Skeletal muscle satellite cell (primary cell): ENCODE results near the gene CISD2.
"Not testable (repeated sequence)": the region's sequence is repeated elsewhere in the genome, so short reads cannot be mapped to it uniquely, and the experiment has no call there.

Experiments
- H3K27me3 ChIP-seq: 2 replicates; pipeline ENCODE4 v1.7.0; 2013; ENCODE audit warnings: low read length; ENCODE audit not compliant: control insufficient read depth, insufficient read depth
- H3K36me3 ChIP-seq: 2 replicates; pipeline ENCODE4 v1.7.0; 2013; ENCODE audit warnings: mild to moderate bottlenecking, control low read depth, low read length; ENCODE audit not compliant: insufficient read depth
- H3K4me1 ChIP-seq: 2 replicates; pipeline ENCODE4 v1.7.0; 2013; ENCODE audit warnings: low read length; ENCODE audit not compliant: control insufficient read depth, insufficient read depth
- H3K4me2 ChIP-seq: 2 replicates; pipeline ENCODE4 v1.7.0; 2013; ENCODE audit warnings: mild to moderate bottlenecking, low read length
- H3K4me3 ChIP-seq: 2 replicates; pipeline ENCODE4 v1.7.0; 2013; ENCODE audit warnings: low read length
- H3K9ac ChIP-seq: 2 replicates; pipeline ENCODE4 v1.7.0; 2013; ENCODE audit warnings: mild to moderate bottlenecking, low read depth, low read length, moderate library complexity
- H3K9me3 ChIP-seq: replicated peaks from 2 replicates; pipeline ENCODE4 v1.7.0; 2013; ENCODE audit warnings: mild to moderate bottlenecking, control low read depth, low read length

The CISD2 gene

DNA sequence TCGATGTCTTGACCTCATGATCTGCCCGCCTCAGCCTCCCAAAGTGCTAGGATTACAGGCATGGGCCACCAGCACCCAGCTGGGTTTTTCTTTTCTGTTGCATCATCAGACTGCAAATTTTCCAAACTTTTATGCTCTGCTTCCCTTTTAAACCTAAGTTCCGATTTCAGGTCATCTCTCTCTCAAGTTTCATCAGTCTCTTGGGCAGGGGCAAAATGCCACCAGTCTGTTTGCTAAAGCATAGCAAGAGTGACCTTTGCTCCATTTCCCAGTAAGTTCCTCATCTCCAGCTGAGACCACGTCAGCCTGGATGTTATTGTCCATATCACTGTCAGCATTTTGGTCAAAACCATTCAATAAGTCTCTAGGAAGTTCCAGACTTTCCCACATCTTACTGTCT lies 9.6 kb downstream of the CISD2 start:
- H3K27me3 ChIP-seq, H3K4me1 ChIP-seq, H3K9me3 ChIP-seq, H3K36me3 ChIP-seq, H3K4me2 ChIP-seq, H3K4me3 ChIP-seq, H3K9ac ChIP-seq: not testable (repeated sequence)

DNA sequence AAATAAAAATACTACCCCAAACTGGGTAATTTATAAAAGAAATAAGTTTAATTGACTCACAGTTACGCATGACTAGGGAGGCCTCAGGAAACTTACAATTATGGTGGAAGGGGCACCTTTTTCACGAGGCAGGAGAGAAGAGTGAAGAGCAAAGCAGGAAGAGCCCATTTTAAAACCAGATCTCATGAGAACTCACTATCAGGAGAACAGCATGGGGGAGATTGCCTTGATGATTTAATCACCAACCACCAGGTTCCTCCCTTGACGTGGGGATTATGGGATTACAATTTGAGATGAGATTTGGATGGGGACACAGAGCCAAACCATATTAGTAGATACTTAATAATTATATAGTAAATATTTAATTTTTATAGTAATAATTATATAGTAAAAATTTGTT lies 10.1 kb downstream of the CISD2 start:
- peaks cover 4% of the 10 kb centered on the region for H3K36me3 ChIP-seq
- H3K27me3 ChIP-seq = no peaks in the 10 kb centered on the region
- H3K9me3 ChIP-seq = no peaks in the 10 kb centered on the region

DNA sequence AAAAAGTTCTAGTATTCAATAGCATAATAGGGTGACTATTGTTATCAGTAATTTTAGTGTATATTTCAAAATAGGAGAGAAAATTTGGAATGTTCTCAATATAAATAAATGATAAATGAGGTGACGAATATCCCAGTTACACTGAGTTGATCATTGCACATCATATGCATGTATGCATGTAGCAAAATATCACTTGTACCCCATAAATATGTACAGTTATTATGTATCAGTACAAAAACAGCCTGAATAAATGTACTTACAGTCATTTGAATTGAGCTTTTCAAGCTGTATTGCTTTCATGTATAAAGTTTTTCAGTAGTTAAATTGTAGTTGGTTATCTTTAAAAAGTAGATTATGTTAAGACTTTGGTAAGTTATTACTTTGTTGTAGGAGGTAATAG lies 12.6 kb downstream of the CISD2 start:
- no peak overlapping the region for H3K4me2 ChIP-seq
- no peaks in the 10 kb centered on the region for H3K9me3 ChIP-seq
- H3K9ac ChIP-seq = no peak overlapping the region
- no peaks in the 10 kb centered on the region for H3K4me1 ChIP-seq
- no peaks in the 10 kb centered on the region for H3K27me3 ChIP-seq
- H3K4me3 ChIP-seq = no peak overlapping the region
- H3K36me3 ChIP-seq = peaks cover 11% of the 10 kb centered on the region

More for the DNA sequence above, 10.1 kb downstream of the CISD2 start:
- no peak overlapping the region for H3K9ac ChIP-seq
- no peak overlapping the region for H3K4me3 ChIP-seq
- no peak overlapping the region for H3K4me2 ChIP-seq
- no peaks in the 10 kb centered on the region for H3K4me1 ChIP-seq

DNA sequence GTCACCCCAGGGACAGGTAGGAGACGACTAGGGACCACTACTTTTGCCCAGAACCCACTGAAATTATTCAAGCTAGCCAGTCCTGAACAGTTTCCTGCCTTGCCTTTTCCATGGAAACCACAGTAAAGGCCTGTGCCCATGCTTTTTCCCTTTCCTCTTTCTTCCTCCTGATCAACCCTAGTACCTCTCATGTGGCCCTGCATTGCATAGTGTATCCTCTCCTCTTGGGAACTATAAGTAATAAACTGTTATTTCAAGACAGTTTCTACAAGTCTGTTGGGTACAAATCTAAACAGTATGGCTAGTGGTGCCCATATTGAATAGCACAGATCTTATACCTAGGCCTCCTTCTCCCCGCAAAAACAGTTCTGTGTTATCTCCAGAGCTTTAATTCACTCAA lies 14.5 kb downstream of the CISD2 start:
- Histone ChIP-seq H3K9ac (no peak overlapping the region), H3K4me2 (no peak overlapping the region), H3K27me3 (no peaks in the 10 kb centered on the region), H3K4me1 (no peaks in the 10 kb centered on the region), H3K9me3 (no peaks in the 10 kb centered on the region), H3K36me3 (peaks cover 7% of the 10 kb centered on the region), H3K4me3 (no peak overlapping the region)

DNA sequence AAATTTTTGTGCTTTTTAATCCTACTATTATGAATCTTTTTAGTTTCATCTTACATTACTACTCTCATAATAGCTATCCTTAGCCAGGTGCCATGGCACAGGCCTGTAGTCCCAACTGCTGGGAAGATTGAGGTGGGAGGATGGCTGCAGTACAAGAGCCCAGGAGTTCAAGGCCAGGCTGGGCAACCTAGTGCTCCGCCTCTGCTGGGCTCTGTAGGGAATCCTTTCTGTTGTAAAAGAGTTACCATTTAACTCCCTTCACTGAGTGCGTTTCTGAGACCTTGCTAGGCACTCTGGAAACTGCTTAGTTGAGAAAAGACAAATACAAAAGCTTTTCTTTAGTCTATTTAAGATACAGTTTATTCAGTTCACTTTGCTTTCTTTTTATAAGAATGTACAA lies 19.8 kb downstream of the CISD2 start:
- H3K9ac ChIP-seq, H3K4me3 ChIP-seq, H3K4me2 ChIP-seq, H3K9me3 ChIP-seq, H3K36me3 ChIP-seq, H3K27me3 ChIP-seq, H3K4me1 ChIP-seq: not testable (repeated sequence)

DNA sequence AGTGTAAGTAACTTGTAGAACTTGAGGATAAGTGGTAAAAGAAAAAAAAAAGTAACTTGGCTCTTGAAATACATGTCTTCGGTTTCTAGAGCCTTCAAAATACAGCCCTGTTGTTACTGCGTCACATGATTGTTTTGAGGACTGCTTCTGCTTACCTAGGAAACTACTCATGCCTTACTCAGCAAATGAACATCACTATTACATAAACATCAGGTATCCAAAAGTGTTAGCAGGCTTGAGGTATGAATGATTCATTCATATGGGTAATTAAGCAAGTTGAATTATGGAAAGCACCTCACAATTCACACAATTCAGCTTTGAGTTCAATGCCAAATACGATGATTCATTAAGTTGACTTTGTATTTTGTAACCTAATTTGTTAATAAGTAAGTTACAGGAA lies 21.1 kb downstream of the CISD2 start:
- H3K9ac ChIP-seq, H3K4me3 ChIP-seq, H3K36me3 ChIP-seq, H3K4me1 ChIP-seq, H3K4me2 ChIP-seq, H3K27me3 ChIP-seq, H3K9me3 ChIP-seq: not testable (repeated sequence)

DNA sequence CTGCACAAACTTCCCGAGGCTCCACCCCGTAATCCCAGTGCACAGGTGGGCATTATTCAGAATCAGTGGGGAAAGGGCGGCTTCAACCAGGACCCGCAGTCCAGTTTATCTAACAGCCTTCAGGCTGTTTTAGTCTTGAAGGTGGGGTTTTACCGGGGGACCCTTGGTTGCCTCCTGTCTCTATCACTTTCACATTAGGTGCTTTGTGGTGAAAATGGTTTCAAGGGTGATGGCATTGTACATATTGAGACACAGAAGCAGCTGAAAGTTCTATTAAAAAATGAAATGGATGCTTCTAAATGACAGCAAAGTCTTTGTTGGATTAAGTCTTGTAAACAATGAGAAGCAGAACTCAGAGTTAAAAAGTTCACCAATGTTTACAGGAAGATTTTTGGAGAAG lies 27.8 kb downstream of the CISD2 start:
- not testable (repeated sequence) for H3K4me1 ChIP-seq, H3K9me3 ChIP-seq, H3K9ac ChIP-seq, H3K4me3 ChIP-seq, H3K36me3 ChIP-seq, H3K27me3 ChIP-seq, H3K4me2 ChIP-seq

DNA sequence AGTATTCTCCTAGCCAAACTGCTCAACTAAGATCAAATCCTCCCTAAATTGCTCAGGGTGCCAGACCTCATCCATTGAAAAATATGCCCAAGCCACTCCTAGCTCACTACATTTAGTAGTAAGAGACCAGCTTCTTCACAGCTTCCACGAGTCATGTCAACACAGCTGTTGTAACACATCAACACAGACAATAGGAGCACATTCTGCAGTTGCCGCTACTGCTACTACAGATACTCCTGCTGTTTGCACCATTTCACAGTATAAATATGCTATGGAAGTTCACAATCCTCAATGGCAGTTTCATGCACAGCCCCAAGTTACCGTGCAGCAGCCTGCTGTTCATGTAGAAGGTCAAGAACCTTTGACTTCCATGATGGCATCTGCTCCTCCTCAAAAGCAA lies 28.8 kb downstream of the CISD2 start:
- not testable (repeated sequence) for H3K4me2 ChIP-seq, H3K36me3 ChIP-seq, H3K4me1 ChIP-seq, H3K27me3 ChIP-seq, H3K9me3 ChIP-seq, H3K4me3 ChIP-seq, H3K9ac ChIP-seq

DNA sequence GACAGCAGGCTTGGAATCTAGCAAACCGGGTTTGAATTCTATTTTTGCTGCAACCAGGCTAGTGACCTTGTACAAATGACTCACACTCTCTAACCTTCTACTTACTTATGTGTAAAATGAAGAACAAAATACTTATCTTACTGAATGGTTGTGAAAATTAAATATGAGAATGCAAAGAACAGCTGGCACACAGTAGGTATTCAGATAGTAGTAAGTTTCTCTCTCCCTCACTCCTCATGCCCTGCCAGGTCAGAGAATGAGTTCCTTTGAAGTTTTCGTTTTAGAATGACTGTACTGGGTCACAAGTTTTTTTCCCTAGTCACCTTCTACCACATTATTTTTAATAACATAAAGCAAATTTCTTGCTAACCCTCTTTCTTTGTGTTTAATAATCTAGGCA lies 33.0 kb downstream of the CISD2 start:
- Histone ChIP-seq H3K4me1 (no peaks in the 10 kb centered on the region), H3K27me3 (no peaks in the 10 kb centered on the region), H3K36me3 (no peaks in the 10 kb centered on the region), H3K9ac (no peak overlapping the region), H3K4me2 (no peak overlapping the region), H3K4me3 (no peak overlapping the region), H3K9me3 (no peaks in the 10 kb centered on the region)

DNA sequence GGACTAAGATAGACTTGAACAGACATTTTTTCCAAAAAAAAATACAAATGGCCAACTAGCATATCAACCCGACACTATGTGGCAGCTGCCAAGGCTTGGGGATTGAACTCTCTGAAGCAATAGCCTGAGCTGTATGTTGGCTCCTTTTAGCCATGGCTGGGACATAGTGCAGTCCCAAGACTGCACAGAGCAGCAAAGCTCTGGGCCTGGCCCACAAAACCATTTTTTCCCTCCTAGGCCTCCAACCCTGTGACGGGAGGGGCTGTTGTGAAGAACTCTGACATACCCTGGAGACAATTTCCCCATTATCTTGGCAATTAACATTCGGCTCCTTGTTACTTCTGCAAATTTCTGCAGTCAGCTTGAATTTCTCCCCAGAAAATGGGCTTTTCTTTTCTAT lies 50.1 kb downstream of the CISD2 start:
- Histone ChIP-seq H3K4me2 (no peak overlapping the region), H3K36me3 (no peaks in the 10 kb centered on the region), H3K9ac (no peak overlapping the region), H3K9me3 (no peaks in the 10 kb centered on the region), H3K4me3 (no peak overlapping the region), H3K4me1 (no peaks in the 10 kb centered on the region), H3K27me3 (no peaks in the 10 kb centered on the region)

DNA sequence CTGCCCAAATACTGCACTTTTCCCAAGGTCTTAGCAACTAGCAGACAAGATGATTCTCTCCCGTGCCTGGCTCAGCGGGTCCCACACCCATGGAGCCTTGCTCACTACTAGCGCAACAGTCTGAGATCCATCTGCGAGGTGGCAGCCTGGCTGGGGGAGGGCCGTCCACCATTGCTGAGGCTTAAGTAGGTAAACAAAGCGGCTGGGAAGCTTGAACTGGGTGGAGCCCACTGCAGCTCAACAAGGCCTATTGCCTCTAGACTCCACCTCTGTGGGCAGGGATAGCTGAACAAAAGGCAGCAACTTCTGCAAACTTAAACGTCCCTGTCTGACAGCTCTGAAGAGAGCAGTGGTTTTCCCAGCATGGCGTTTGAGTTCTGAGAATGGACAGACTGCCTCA lies 50.9 kb downstream of the CISD2 start:
- not testable (repeated sequence) for H3K9ac ChIP-seq, H3K9me3 ChIP-seq, H3K36me3 ChIP-seq, H3K4me2 ChIP-seq, H3K4me1 ChIP-seq, H3K4me3 ChIP-seq, H3K27me3 ChIP-seq

DNA sequence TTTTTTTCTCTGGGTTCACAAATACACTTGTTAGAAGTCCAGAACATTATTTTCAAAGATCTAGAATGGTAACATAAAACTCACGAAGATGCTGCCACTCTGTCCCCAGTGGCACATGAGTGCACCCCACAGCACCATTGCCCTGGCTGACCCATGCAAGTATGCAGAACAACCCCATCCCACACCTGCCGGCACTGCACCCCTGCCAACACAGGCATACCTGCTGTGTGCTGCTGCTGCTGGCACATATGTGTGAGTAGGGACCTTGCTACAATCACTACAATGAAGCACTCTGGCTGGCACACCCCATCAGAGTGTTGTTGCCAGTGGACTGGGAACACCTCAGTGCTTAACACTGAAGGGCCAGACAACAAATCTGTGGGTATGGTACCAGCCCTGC lies 66.9 kb downstream of the CISD2 start:
- no peak overlapping the region for H3K4me3 ChIP-seq
- no peak overlapping the region for H3K4me2 ChIP-seq
- H3K9ac ChIP-seq = no peak overlapping the region
- no peaks in the 10 kb centered on the region for H3K36me3 ChIP-seq
- H3K9me3 ChIP-seq = no peaks in the 10 kb centered on the region
- no peaks in the 10 kb centered on the region for H3K27me3 ChIP-seq
- no peaks in the 10 kb centered on the region for H3K4me1 ChIP-seq

DNA sequence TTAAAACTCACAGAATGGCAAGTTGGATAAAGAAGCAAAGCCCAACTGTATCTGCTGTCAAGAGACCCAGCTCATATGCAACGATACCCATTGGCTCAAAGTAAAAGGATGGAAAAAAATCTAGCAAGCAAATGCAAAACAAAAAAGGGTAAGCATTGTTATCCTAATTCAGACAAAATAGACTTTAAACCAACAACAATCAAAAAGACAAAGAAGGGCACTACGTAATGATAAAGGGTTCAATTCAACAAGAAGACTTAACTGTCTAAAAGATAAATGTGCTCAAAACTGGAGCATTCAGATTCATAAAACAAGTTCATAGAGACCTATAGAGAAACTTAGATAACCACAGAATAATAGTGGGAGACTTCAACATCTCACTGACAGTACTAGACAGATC lies 69.3 kb downstream of the CISD2 start:
- not testable (repeated sequence) for H3K9ac ChIP-seq, H3K27me3 ChIP-seq, H3K4me3 ChIP-seq, H3K4me1 ChIP-seq, H3K4me2 ChIP-seq, H3K9me3 ChIP-seq, H3K36me3 ChIP-seq
